Activated CD4-positive, alpha-beta T cell treated with anti-CD3 and anti-CD28 coated beads, Interleukin-2, amount 10 ng/mL, durations not matched to agents 7 days and 5 days (primary cell): ENCODE measurements around the gene IL25. TPM values are rescaled to one million over a fixed set of nuclear protein-coding genes. Genes with fewer than 3 reads are reported as not detected.
"Not testable (repeated sequence)": the region's sequence is repeated elsewhere in the genome, so short reads cannot be mapped to it uniquely, and the experiment has no call there.

Source experiments
- CTCF ChIA-PET: fragments of 350-600 bp; sonication (Branson Sonifier 250); formaldehyde crosslinking; loops from one replicate; lab custom pipeline; 2021; ENCODE audit warnings: antibody characterized with exemption; lab: Charles Lee
- POLR2A ChIA-PET: fragments of 350-600 bp; sonication (Branson Sonifier 250); formaldehyde crosslinking; loops from one replicate; lab custom pipeline; 2021; ENCODE audit warnings: antibody characterized with exemption; lab: Charles Lee
- DNase-seq: peaks from one replicate; pipeline ENCODE4 v3.0.0-alpha.2; 2020
- H3K27ac Mint-ChIP-seq: one replicate; pipeline ENCODE4 v1.8.0; 2021; ENCODE audit warnings: mild to moderate bottlenecking, moderate library complexity, mixed read lengths
- H3K27me3 Mint-ChIP-seq: one replicate; pipeline ENCODE4 v1.8.0; 2021; ENCODE audit warnings: mixed read lengths
- H3K36me3 Mint-ChIP-seq: one replicate; pipeline ENCODE4 v1.8.0; 2021; ENCODE audit warnings: low read depth, mixed read lengths
- H3K4me1 Mint-ChIP-seq: one replicate; pipeline ENCODE4 v1.8.0; 2021; ENCODE audit warnings: mixed read lengths
- H3K4me3 Mint-ChIP-seq: one replicate; pipeline ENCODE4 v1.8.0; 2021; ENCODE audit warnings: mild to moderate bottlenecking, moderate library complexity, mixed read lengths
- H3K9me3 Mint-ChIP-seq: one replicate; pipeline ENCODE4 v1.8.0; 2021; ENCODE audit warnings: mixed read lengths
- total RNA-seq, 2 experiments: library from RNA; stranded (reverse); gene quantifications; one replicate each; pipeline ENCODE4 v1.2.3, GENCODE V29; 2021

The IL25 gene
- total RNA-seq: not detected

- Mint-ChIP-seq H3K4me1 (peaks cover 5% of the 10 kb centered on the region), H3K27ac (no peak within 1 kb of the TSS), H3K4me3 (no peak within 1 kb of the TSS), H3K36me3 (no peaks in the 10 kb centered on the region), H3K9me3 (no peaks in the 10 kb centered on the region), H3K27me3 (peaks cover 7% of the 10 kb centered on the region)
- ChIA-PET CTCF (no interaction called here), POLR2A (no interaction called here)
- no peak for DNase-seq
Observed at GRCh38 chr14:23372509-23372908, at the start of gene IL25. TSS of gene IL25 (plus strand) at chr14:23372809.

GRCh38 chr14:23323838-23324454 is 48.7 kb upstream of the IL25 start:
- Mint-ChIP-seq H3K36me3 (peaks cover 39% of the 10 kb centered on the region), H3K4me1 (peaks cover 35% of the 10 kb centered on the region), H3K27ac (no peak overlapping the region), H3K27me3 (no peaks in the 10 kb centered on the region), H3K9me3 (peaks cover 4% of the 10 kb centered on the region), H3K4me3 (no peak overlapping the region)
- ChIA-PET CTCF (no interaction called here), POLR2A (no interaction called here)
- DNase-seq: no peak

GRCh38 chr14:23324455-23324846 is 48.2 kb upstream of the IL25 start:
- peaks cover 39% of the 10 kb centered on the region for H3K36me3 Mint-ChIP-seq
- no peak overlapping the region for H3K4me3 Mint-ChIP-seq
- H3K4me1 Mint-ChIP-seq: peaks cover 35% of the 10 kb centered on the region
- H3K9me3 Mint-ChIP-seq: peaks cover 4% of the 10 kb centered on the region
- H3K27me3 Mint-ChIP-seq: no peaks in the 10 kb centered on the region
- ChIA-PET POLR2A (no interaction called here), CTCF (no interaction called here)
- no peak overlapping the region for H3K27ac Mint-ChIP-seq
- no peak for DNase-seq

- Mint-ChIP-seq H3K9me3 (peaks cover 1% of the 10 kb centered on the region), H3K4me1 (peaks cover 30% of the 10 kb centered on the region), H3K27ac (no peak overlapping the region), H3K27me3 (no peaks in the 10 kb centered on the region), H3K4me3 (no peak overlapping the region), H3K36me3 (peaks cover 35% of the 10 kb centered on the region)
- ChIA-PET POLR2A (no interaction called here), CTCF (no interaction called here)
- DNase-seq: no peak
Observed at GRCh38 chr14:23324993-23325392, 47.6 kb upstream of the IL25 start.

GRCh38 chr14:23325746-23326145 is 46.9 kb upstream of the IL25 start:
- H3K4me3 Mint-ChIP-seq, H3K27ac Mint-ChIP-seq, H3K27me3 Mint-ChIP-seq, POLR2A ChIA-PET, DNase-seq, CTCF ChIA-PET, H3K9me3 Mint-ChIP-seq: not testable (repeated sequence)
- peaks cover 22% of the 10 kb centered on the region for H3K4me1 Mint-ChIP-seq
- peaks cover 32% of the 10 kb centered on the region for H3K36me3 Mint-ChIP-seq

- ChIA-PET CTCF (interaction anchor here (0.6 to 1.5 kb wide), 8 partner anchors 9 to 258 kb away, joined by 3 to 8 read pairs (median 3); no protein-coding TSS in a partner anchor), POLR2A (interaction anchor here (0.7 kb wide), 1 partner anchor 215 kb away, joined by 3 read pairs; no protein-coding TSS in a partner anchor)
- no peaks in the 10 kb centered on the region for H3K27me3 Mint-ChIP-seq
- no peaks in the 10 kb centered on the region for H3K9me3 Mint-ChIP-seq
- no peak overlapping the region for H3K4me3 Mint-ChIP-seq
- DNase-seq: no peak
- peaks cover 32% of the 10 kb centered on the region for H3K36me3 Mint-ChIP-seq
- H3K4me1 Mint-ChIP-seq: peaks cover 22% of the 10 kb centered on the region
- H3K27ac Mint-ChIP-seq: peak overlapping the region; percentile 20
Observed at GRCh38 chr14:23326491-23327332, 45.9 kb upstream of the IL25 start.

- Mint-ChIP-seq H3K9me3 (no peaks in the 10 kb centered on the region), H3K36me3 (peaks cover 19% of the 10 kb centered on the region), H3K4me3 (no peak overlapping the region), H3K4me1 (peaks cover 11% of the 10 kb centered on the region), H3K27ac (no peak overlapping the region), H3K27me3 (no peaks in the 10 kb centered on the region)
- peak; percentile 76 for DNase-seq
- ChIA-PET CTCF (interaction anchor here (0.6 to 1.6 kb wide), 7 partner anchors 10 to 57 kb away, joined by 3 to 4 read pairs (median 3); partner anchors contain the start of gene PPP1R3E), POLR2A (no interaction called here)
Observed at GRCh38 chr14:23327947-23328744, 44.5 kb upstream of the IL25 start.

GRCh38 chr14:23335623-23336022 is 37.0 kb upstream of the IL25 start:
- ChIA-PET POLR2A (interaction anchor here (0.7 kb wide), 1 partner anchor 233 kb away, joined by 4 read pairs; no protein-coding TSS in a partner anchor), CTCF (interaction anchor here (0.6 to 0.7 kb wide), 2 partner anchors 15 to 58 kb away, joined by 3 read pairs; no protein-coding TSS in a partner anchor)
- H3K27me3 Mint-ChIP-seq: peaks cover 26% of the 10 kb centered on the region
- no peaks in the 10 kb centered on the region for H3K9me3 Mint-ChIP-seq
- H3K4me1 Mint-ChIP-seq: no peaks in the 10 kb centered on the region
- no peak for DNase-seq
- no peaks in the 10 kb centered on the region for H3K36me3 Mint-ChIP-seq
- no peak overlapping the region for H3K4me3 Mint-ChIP-seq
- H3K27ac Mint-ChIP-seq: no peak overlapping the region

- ChIA-PET CTCF (no interaction called here), POLR2A (no interaction called here)
- Mint-ChIP-seq H3K36me3 (no peaks in the 10 kb centered on the region), H3K4me1 (no peaks in the 10 kb centered on the region), H3K4me3 (no peak overlapping the region), H3K9me3 (no peaks in the 10 kb centered on the region), H3K27me3 (peaks cover 28% of the 10 kb centered on the region), H3K27ac (no peak overlapping the region)
- DNase-seq: no peak
Observed at GRCh38 chr14:23339506-23340268, 32.9 kb upstream of the IL25 start.

- H3K27me3 Mint-ChIP-seq: peaks cover 7% of the 10 kb centered on the region
- H3K36me3 Mint-ChIP-seq: no peaks in the 10 kb centered on the region
- DNase-seq: no peak
- H3K27ac Mint-ChIP-seq: no peak overlapping the region
- POLR2A ChIA-PET: no interaction called here
- no peaks in the 10 kb centered on the region for H3K4me1 Mint-ChIP-seq
- CTCF ChIA-PET: interaction anchor here (0.9 kb wide), 1 partner anchor 33 kb away, joined by 3 read pairs; no protein-coding TSS in a partner anchor
- H3K9me3 Mint-ChIP-seq: no peaks in the 10 kb centered on the region
- no peak overlapping the region for H3K4me3 Mint-ChIP-seq
Observed at GRCh38 chr14:23344481-23344880, 28.1 kb upstream of the IL25 start.

- Mint-ChIP-seq H3K27ac (no peak overlapping the region), H3K4me1 (peaks cover 2% of the 10 kb centered on the region), H3K27me3 (peaks cover 12% of the 10 kb centered on the region), H3K9me3 (no peaks in the 10 kb centered on the region), H3K36me3 (no peaks in the 10 kb centered on the region), H3K4me3 (no peak overlapping the region)
- ChIA-PET CTCF (interaction anchor here (0.6 to 1.8 kb wide), 7 partner anchors 9 to 1829 kb away, joined by 3 to 4 read pairs (median 3); partner anchors contain the start of gene PPP1R3E), POLR2A (interaction anchor here (0.6 kb wide), 1 partner anchor 209 kb away, joined by 3 read pairs; no protein-coding TSS in a partner anchor)
- no peak for DNase-seq
Observed at GRCh38 chr14:23345987-23346692, 26.5 kb upstream of the IL25 start.
